Stimulated activated CD4-positive, alpha-beta T cell treated with anti-CD3 and anti-CD28 coated beads, Interleukin-12 subunit alpha, Interleukin-12 subunit beta, amount 100 ng/mL, for 48 hours (primary cell): ENCODE data around the gene SUCNR1.
A peak's percentile ranks its signal among the peaks of the same experiment; 100 is the strongest.
"Not testable (repeated sequence)": the region's sequence is repeated elsewhere in the genome, so short reads cannot be mapped to it uniquely, and the experiment has no call there.

Experiments
- DNase-seq, 3 donors: peaks; one replicate each; pipeline ENCODE4 v3.0.0-alpha.2; 2020; ENCODE audit warnings: low read depth in 2 of 3, low spot score in 1 of 3

The SUCNR1 gene

GRCh38 chr3:151873398-151873797, at the start of gene SUCNR1:
Gene SUCNR1 (plus strand): TSS chr3:151873643. CDS start chr3:151879893, 6,250 bp downstream.
- no peak for DNase-seq

- DNase-seq = no peak
Observed at GRCh38 chr3:151827816-151828215, 45.6 kb upstream of the SUCNR1 start.

GRCh38 chr3:151835751-151836525, 37.5 kb upstream of the SUCNR1 start:
- DNase-seq = no peak

DNA sequence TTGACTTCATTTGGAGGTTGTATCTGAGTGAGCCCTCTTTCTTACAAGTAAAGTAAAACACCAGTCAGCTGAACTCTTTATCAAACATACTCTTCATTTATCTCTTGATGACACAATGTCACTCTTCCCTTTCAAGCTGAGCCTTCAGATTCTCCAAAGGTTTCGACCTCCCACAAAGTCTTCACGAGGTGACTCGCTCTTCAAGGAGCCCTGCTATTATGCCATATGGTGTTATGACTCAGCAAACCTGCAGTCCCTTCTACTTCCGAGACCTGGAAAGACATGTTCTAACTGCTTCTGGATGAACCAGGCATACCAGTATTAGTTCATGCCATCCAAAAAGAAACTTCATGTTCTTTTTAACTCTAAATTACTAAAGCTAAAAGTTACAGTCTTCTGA, 36.4 kb upstream of the SUCNR1 start:
- DNase-seq = no peak

DNA sequence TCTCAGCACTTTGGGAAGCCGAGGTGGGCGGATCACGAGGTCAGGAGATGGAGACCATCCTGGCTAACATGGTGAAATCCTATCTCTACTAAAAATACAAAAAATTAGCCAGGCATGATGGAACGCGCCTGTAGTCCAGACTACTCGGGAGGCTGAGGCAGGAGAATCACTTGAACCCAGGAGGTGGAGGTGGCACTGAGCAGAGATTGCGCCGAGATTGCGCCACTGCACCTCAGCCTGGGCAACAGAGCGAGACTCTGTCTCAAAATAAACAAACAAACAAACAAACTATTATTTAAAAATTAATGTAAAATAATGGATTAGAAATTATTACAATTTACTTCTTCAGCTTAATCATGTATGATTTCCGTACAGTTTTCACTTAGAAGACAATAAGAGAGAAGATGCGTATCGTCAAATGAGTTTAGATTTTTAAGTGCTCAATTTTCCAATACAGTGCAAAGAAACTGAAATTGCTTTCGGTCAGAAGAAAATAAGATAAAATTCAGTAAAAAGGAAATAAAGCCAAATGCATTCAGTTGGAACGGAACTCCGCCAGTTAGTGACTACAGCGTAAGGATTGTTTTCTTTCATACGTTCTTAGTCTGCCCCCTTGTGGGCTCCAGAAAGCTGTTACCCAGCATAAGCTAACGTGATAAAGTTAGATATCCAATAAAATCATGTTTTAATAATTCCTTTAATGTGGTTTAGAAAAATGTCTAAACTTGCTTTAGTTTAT, 34.7 kb upstream of the SUCNR1 start:
- peak in 2 of 3 donors; percentile 5 to 24 for DNase-seq

DNA sequence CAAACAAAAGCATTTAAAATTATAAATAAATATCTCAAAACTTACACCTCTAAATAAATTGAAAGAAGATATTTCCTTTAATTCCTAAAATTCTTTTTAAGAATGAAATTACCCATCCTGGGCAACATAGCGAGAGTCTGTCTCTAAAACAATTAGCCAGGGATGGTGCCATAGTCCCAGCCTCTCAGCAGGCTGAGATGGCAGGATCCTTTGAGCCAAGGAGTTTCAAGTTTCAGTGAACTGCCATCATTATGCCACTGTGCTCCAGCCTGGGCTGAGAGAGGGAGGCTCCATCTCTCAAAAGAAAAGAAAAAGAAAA, 34.2 kb upstream of the SUCNR1 start:
- no peak for DNase-seq

DNA sequence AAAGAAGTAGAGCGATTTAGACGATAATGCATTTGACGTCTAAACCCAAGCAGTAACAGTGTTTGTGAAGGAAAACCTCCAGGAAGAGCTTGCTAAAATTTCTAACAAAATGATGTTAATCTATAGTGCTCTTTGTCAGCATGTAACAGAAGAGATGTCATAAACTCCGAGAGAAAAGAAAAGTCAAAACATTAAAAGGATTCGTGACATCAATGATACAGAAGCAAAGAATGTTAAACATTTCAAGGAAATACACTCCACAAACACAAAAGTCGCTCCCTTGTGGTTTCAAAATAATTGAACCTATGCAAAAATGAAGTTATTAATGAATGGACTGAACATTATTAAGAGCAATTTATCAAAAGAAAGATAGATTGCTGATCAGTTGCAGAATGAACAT, 31.6 kb upstream of the SUCNR1 start:
- no peak for DNase-seq

GRCh38 chr3:151843275-151843674, 30.2 kb upstream of the SUCNR1 start:
- no peak for DNase-seq

DNA sequence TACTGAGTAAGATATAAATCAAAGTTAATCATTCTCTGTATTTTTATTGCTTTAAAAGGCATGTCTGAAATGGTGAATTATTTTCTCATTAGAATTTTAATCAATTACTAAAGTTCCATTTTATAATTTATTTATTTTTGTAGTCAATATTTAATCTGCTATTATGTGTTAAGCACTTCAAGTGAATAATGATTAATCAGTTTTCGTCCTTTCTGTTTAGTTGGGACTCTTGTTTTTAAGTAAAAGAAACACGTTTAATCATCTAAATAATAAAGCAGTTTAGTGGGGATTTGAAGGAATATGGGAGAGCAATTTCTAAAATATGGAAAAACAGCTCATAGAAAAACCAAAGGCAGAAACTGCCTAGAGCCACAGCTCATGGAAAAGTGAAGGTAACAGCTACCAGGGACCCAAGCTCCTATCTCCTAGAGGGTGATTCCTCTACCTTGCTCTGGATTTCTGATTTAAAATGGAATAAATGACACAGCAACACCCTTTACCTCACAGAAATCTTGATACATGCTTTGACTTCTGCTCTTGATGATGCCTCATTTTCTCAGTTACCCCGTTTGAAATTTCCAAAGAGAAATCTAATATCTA, 28.0 kb upstream of the SUCNR1 start:
- DNase-seq = no peak

DNA sequence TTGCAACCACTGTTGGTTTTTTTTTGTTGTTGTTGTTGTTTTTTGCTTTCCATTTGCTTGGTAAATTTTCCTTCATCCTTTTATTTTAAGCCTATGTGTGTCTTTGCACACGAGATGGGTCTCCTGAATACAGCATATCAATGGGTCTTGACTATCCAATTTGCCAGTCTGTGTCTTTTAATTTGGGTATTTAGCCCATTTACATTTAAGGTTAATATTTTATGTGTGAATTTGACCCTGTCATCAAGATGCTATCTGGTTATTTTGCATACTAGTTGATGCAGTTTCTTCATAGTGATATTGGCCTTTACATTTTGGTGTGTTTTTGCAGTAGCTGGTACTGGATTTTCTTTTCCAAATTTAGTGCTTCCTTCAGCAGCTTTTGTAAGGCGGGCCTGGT, 23.4 kb upstream of the SUCNR1 start:
- not testable (repeated sequence) for DNase-seq

DNA sequence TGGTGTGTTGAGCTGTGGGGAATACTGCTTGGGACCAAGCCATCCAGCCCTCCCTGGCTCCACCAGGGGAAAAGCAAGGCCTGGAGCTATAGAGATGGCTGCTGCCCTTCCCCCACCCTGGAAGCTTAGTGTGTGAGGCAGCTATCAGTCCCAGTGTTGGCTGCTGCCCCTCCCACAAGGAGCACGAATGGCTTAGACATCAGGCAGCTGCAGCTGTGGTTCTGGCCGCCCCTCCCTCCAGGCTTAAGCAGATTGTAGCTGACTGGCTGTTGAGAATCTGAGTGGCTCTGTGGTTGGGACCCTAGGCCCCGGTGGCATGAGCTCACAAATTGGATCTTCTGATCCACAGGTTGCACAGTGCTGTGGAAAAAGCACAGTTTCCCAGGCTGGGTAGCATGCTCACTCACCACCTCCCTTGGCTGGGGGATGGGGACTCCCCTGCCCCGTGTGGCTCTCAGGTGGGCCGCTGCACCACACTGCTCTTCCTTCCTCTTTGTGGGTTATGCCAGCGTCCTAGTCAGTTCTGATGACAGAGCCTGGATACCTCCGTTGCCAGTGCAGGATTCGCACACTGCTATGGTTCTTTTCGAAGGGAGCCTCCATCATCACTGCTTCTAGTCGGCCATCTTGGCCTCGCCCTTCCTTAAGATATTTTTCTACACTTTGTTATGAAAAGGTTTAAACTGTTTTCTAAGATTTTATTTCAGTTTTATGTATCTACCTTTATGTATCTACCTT, 21.2 kb upstream of the SUCNR1 start:
- no peak for DNase-seq

DNA sequence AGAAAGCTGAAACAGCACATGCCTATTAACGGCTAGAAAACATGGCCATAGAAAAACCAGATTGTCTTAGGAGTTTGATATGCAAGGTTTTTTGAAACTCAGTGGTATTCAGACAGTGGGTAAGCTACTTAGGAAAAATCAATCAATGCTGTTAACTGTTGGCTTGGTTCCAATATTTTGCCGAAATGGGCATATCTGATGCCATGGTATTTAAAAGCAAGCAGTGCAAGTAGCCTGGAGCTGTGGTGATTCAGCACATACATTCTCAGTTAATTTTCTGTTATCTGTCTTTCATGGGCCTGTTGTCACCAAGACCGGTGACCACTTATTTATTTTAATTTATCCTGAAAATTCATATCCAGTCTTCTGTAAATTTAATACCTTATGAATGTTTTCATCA, 17.3 kb upstream of the SUCNR1 start:
- DNase-seq = no peak

GRCh38 chr3:151856641-151857040, 16.8 kb upstream of the SUCNR1 start:
- DNase-seq = no peak

GRCh38 chr3:151859233-151859673, 14.2 kb upstream of the SUCNR1 start:
- DNase-seq = no peak

- no peak for DNase-seq
Observed at GRCh38 chr3:151859905-151860304, 13.5 kb upstream of the SUCNR1 start.

DNA sequence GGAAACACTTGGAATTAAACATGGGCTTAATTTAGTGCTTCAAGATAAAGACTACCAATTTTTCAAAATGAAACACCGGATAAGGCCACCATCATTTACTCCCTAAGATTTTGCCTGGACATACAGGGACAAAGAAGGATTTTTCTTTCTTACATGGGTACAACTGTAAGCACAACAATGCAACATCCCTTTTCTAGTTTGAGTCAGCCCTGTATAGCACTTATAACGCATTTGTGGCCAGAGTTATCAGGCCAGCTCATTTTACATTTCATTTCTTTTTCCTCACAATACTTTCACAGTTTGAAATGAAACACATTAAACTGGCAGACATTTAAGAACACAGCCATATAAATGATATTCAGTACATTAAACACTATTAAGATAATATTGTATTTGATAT, 9.8 kb upstream of the SUCNR1 start:
- DNase-seq = no peak

- DNase-seq = no peak
Observed at GRCh38 chr3:151864423-151865101, 8.9 kb upstream of the SUCNR1 start.

GRCh38 chr3:151866711-151867410, 6.6 kb upstream of the SUCNR1 start:
- no peak for DNase-seq

DNA sequence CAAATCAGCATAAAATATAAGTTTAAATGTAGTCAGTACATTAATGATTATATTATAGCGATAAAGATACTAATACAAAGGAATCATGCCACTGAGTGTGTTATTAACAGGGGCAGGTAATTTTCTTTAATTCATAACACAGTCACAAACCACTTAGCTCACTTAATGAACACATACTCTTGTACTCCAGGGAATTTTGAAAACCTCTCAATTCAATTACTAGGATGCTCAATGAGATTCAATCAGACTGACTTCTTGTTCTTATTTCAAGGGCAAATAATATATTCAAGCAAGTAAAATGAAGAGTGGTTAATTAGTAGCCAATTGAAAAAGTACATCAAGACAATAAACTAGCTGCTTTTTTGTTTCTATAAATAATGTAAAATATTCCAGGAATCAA, 5.8 kb upstream of the SUCNR1 start:
- no peak for DNase-seq

DNA sequence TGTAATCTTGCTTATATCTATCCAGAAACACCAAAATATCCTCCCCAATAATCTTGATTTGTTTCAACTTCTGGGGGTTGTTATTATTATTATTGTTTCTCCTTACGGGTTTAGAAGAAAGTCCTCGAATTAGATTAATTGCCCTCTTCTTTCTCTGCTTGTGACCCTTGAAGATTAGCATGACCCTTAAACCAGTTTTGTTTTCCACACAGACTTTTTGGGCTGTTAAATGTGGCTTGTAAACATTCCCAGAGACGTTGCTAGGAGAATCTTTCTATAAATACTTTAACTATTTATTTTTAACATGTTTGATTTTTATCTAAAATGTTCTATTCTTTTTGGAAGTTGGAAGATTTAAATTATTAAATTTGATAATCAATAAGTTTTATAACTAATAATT, 4.3 kb upstream of the SUCNR1 start:
- DNase-seq = no peak
